Glutamatergic neuron (in vitro differentiated cells): ENCODE results near the gene BAHCC1. TPM values are rescaled to one million over a fixed set of nuclear protein-coding genes. Genes with fewer than 3 reads are reported as not detected.
A peak's percentile ranks its signal among the peaks of the same experiment; 100 is the strongest.

Source experiments
- DNase-seq: peaks from one replicate; pipeline ENCODE4 v3.0.0; 2022
- H3K27ac Mint-ChIP-seq: one replicate; pipeline ENCODE4 v1.8.0; 2020; ENCODE audit warnings: mild to moderate bottlenecking, mixed read lengths, inconsistent platforms; ENCODE audit not compliant: unreplicated experiment
- H3K27me3 Mint-ChIP-seq: one replicate; pipeline ENCODE4 v1.8.0; 2020; ENCODE audit warnings: mild to moderate bottlenecking, moderate library complexity, mixed read lengths, inconsistent platforms; ENCODE audit not compliant: unreplicated experiment
- H3K36me3 Mint-ChIP-seq: one replicate; pipeline ENCODE4 v1.8.0; 2020; ENCODE audit warnings: mild to moderate bottlenecking, mixed read lengths, inconsistent platforms; ENCODE audit not compliant: unreplicated experiment
- H3K4me1 Mint-ChIP-seq: one replicate; pipeline ENCODE4 v1.8.0; 2020; ENCODE audit warnings: mild to moderate bottlenecking, low read depth, mixed read lengths, inconsistent platforms; ENCODE audit not compliant: unreplicated experiment
- H3K4me3 Mint-ChIP-seq: one replicate; pipeline ENCODE4 v1.8.0; 2020; ENCODE audit warnings: mild to moderate bottlenecking, mixed read lengths, inconsistent platforms; ENCODE audit not compliant: unreplicated experiment
- H3K9me3 Mint-ChIP-seq: one replicate; pipeline ENCODE4 v1.8.0; 2020; ENCODE audit warnings: mild to moderate bottlenecking, moderate library complexity, mixed read lengths, inconsistent platforms; ENCODE audit not compliant: unreplicated experiment
- total RNA-seq: library from RNA; stranded (reverse); fragmentation: NEBNext Ultra II Directional; extraction: Animal tissue kit (Norgen Biotek cat#: 25700); gene quantifications from one replicate; pipeline ENCODE4 v1.2.1, GENCODE V29; 2021; ENCODE audit not compliant: unreplicated experiment
- TF ChIP-seq, protein P1 (sequence below): fragments of 200-600 bp; sonication (generic); IDR thresholded peaks from one replicate; pipeline ENCODE4 v1.5.0; 2021; ENCODE audit not compliant: partially characterized antibody, unreplicated experiment

BAHCC1 gene
- total RNA-seq, 1 donor from 2014 or later: 111 TPM

- H3K27me3 Mint-ChIP-seq: peaks cover 15% of the 10 kb centered on the region
- H3K4me3 Mint-ChIP-seq: peak overlapping the region; percentile 64
- peak; percentile 41 for DNase-seq
- H3K27ac Mint-ChIP-seq: peak overlapping the region; percentile 68
- H3K36me3 Mint-ChIP-seq: no peaks in the 10 kb centered on the region
- H3K4me1 Mint-ChIP-seq: peaks cover 23% of the 10 kb centered on the region
- TF ChIP-seq, protein P1, sequence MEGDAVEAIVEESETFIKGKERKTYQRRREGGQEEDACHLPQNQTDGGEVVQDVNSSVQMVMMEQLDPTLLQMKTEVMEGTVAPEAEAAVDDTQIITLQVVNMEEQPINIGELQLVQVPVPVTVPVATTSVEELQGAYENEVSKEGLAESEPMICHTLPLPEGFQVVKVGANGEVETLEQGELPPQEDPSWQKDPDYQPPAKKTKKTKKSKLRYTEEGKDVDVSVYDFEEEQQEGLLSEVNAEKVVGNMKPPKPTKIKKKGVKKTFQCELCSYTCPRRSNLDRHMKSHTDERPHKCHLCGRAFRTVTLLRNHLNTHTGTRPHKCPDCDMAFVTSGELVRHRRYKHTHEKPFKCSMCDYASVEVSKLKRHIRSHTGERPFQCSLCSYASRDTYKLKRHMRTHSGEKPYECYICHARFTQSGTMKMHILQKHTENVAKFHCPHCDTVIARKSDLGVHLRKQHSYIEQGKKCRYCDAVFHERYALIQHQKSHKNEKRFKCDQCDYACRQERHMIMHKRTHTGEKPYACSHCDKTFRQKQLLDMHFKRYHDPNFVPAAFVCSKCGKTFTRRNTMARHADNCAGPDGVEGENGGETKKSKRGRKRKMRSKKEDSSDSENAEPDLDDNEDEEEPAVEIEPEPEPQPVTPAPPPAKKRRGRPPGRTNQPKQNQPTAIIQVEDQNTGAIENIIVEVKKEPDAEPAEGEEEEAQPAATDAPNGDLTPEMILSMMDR: no peak
- H3K9me3 Mint-ChIP-seq: peaks cover 12% of the 10 kb centered on the region
Measured at GRCh38 chr17:81480140-81481072, 85.1 kb downstream of the BAHCC1 start.

GRCh38 chr17:81481073-81481799, 86.0 kb downstream of the BAHCC1 start:
- Mint-ChIP-seq H3K4me3 (peak overlapping the region; percentile 81), H3K4me1 (peaks cover 25% of the 10 kb centered on the region), H3K9me3 (peaks cover 14% of the 10 kb centered on the region), H3K36me3 (no peaks in the 10 kb centered on the region), H3K27me3 (peaks cover 15% of the 10 kb centered on the region), H3K27ac (peak overlapping the region; percentile 73)
- DNase-seq: peak; percentile 82
- TF ChIP-seq, protein P1: no peak

- Mint-ChIP-seq H3K36me3 (no peaks in the 10 kb centered on the region), H3K4me3 (peak overlapping the region; percentile 81), H3K27ac (peak overlapping the region; percentile 81)
Measured at GRCh38 chr17:81481815-81482505, 86.7 kb downstream of the BAHCC1 start.

GRCh38 chr17:81482673-81483072, 87.4 kb downstream of the BAHCC1 start:
- TF ChIP-seq, protein P1: no peak
- Mint-ChIP-seq H3K36me3 (no peaks in the 10 kb centered on the region), H3K4me3 (peak overlapping the region; percentile 81), H3K4me1 (peaks cover 27% of the 10 kb centered on the region), H3K27me3 (peaks cover 16% of the 10 kb centered on the region), H3K9me3 (peaks cover 11% of the 10 kb centered on the region), H3K27ac (peak overlapping the region; percentile 81)
- no peak for DNase-seq

More at GRCh38 chr17:81481815-81482505, 86.7 kb downstream of the BAHCC1 start:
- Mint-ChIP-seq H3K4me1 (peaks cover 27% of the 10 kb centered on the region), H3K9me3 (peaks cover 11% of the 10 kb centered on the region), H3K27me3 (peaks cover 16% of the 10 kb centered on the region)
- peak; percentile 21 for DNase-seq
- TF ChIP-seq, protein P1: no peak
